ENCODE data around the gene RSL24D1.

- no peak for TF ChIP-seq HDGF (IDR thresholded peaks at IDR 0.05; ENCODE audit: borderline replicate concordance)
- no peak for TF ChIP-seq SP1 (IDR thresholded peaks at IDR 0.05)
- no peak for TF ChIP-seq FOXA1 (IDR thresholded peaks at IDR 0.05)
- no peak for TF ChIP-seq BHLHE40 (IDR thresholded peaks at IDR 0.05; ENCODE audit: borderline replicate concordance)
- TF ChIP-seq TARDBP (IDR thresholded peaks at IDR 0.05), result no peak
- no peak for TF ChIP-seq SUZ12 (IDR thresholded peaks at IDR 0.05)
- no peak for TF ChIP-seq FOXM1 (IDR thresholded peaks at IDR 0.05; ENCODE audit: borderline replicate concordance)
- TF ChIP-seq L3MBTL2 (conservative IDR thresholded peaks at IDR 0.05), result no peak
- TF ChIP-seq PKNOX1 (IDR thresholded peaks at IDR 0.05), result no peak
Measured at GRCh38 chr15:55222588-55222987, 25.8 kb upstream of the RSL24D1 start.

Data from HEK293T (cell line).